ENCODE results near the gene ISYNA1.

DNA sequence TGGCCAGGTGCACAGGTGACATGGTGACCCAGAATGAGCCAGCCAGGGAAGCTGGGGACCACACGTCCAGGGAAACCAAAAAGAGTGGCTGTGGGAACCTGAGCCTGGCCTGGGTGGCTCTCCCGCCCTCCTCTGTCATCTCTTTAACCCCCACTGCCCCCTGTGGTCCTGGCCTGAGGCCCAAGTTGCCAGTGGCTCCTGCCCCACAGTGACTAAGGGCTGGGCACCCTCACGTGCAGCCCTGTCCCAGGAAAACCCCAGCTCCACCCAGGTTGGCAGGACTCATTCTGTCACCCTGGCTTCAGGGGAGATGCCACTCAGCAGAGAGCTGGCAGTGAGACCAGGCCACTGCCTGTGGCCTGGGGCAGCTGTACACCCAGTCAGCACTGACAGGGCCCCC lies 30.6 kb upstream of the ISYNA1 start:
- TF ChIP-seq, protein P1, sequence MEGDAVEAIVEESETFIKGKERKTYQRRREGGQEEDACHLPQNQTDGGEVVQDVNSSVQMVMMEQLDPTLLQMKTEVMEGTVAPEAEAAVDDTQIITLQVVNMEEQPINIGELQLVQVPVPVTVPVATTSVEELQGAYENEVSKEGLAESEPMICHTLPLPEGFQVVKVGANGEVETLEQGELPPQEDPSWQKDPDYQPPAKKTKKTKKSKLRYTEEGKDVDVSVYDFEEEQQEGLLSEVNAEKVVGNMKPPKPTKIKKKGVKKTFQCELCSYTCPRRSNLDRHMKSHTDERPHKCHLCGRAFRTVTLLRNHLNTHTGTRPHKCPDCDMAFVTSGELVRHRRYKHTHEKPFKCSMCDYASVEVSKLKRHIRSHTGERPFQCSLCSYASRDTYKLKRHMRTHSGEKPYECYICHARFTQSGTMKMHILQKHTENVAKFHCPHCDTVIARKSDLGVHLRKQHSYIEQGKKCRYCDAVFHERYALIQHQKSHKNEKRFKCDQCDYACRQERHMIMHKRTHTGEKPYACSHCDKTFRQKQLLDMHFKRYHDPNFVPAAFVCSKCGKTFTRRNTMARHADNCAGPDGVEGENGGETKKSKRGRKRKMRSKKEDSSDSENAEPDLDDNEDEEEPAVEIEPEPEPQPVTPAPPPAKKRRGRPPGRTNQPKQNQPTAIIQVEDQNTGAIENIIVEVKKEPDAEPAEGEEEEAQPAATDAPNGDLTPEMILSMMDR (IDR thresholded peaks at IDR 0.05; ENCODE audit: low read depth, low read length, missing input control), result no peak
- TF ChIP-seq SP1 (IDR thresholded peaks at IDR 0.05), result no peak

All from liver (tissue), 3 donors.